BLaER1 treated with 17β-estradiol and CSF1 and Interleukin-3, amounts not matched to agents 10 nM and 100 nM (cell line): ENCODE measurements around the gene PARG.

Experiments
- H3K27ac ChIP-seq, 11 experiments: shearing (Covaris generic); formaldehyde crosslinking; 2 replicates each; pipeline ENCODE4 v1.8.1; 2022
- H3K27me3 ChIP-seq, 11 experiments: shearing (Covaris generic); formaldehyde crosslinking; 2 replicates each; pipeline ENCODE4 v1.8.1; 2022
- H3K36me3 ChIP-seq, 11 experiments: shearing (Covaris generic); formaldehyde crosslinking; 2 replicates each; pipeline ENCODE4 v1.8.1; 2022
- H3K4me1 ChIP-seq, 10 experiments: shearing (Covaris generic); formaldehyde crosslinking; 2 replicates each; pipeline ENCODE4 v1.8.1; 2022
- H3K4me2 ChIP-seq, 11 experiments: shearing (Covaris generic); formaldehyde crosslinking; 2 replicates each; pipeline ENCODE4 v1.8.1; 2022
- H3K4me3 ChIP-seq, 10 experiments: shearing (Covaris generic); formaldehyde crosslinking; 2 replicates each; pipeline ENCODE4 v1.8.1; 2022
- H3K9ac ChIP-seq, 11 experiments: shearing (Covaris generic); formaldehyde crosslinking; 2 replicates each; pipeline ENCODE4 v1.8.1; 2022
- H3K9me3 ChIP-seq, 11 experiments: shearing (Covaris generic); formaldehyde crosslinking; replicated peaks in 1 of 11; 2 replicates each; pipeline ENCODE4 v1.8.1; 2022
- H4K20me1 ChIP-seq, 11 experiments: shearing (Covaris generic); formaldehyde crosslinking; 2 replicates each; pipeline ENCODE4 v1.8.1; 2022
- Cebpa-rat ChIP-seq, 11 experiments: shearing (Covaris generic); IDR thresholded peaks; 2 replicates each; pipeline ENCODE4 v1.8.1; 2022

The PARG gene

GRCh38 chr10:49819234-49819958 lies 122.4 kb downstream of the PARG start:
- Histone ChIP-seq H3K9ac (no peak overlapping the region), H3K4me1 (no peaks in the 10 kb centered on the region), H3K4me2 (no peak overlapping the region), H3K9me3 (no peaks in the 10 kb centered on the region; a peak in 1 of 22 replicates), H3K36me3 (peaks cover 49 to 91% (median 72%) of the 10 kb centered on the region in 11 experiments), H3K27ac (no peak overlapping the region), H3K4me3 (no peak overlapping the region), H4K20me1 (no peaks in the 10 kb centered on the region), H3K27me3 (no peaks in the 10 kb centered on the region)
- no peak for TF ChIP-seq Cebpa-rat (IDR thresholded peaks at IDR 0.05)

GRCh38 chr10:49817845-49818244 lies 124.0 kb downstream of the PARG start:
- Histone ChIP-seq H3K9me3 (no peaks in the 10 kb centered on the region; a peak in 1 of 22 replicates), H3K4me3 (no peak overlapping the region), H3K27me3 (no peaks in the 10 kb centered on the region), H3K9ac (no peak overlapping the region), H4K20me1 (no peaks in the 10 kb centered on the region), H3K4me2 (no peak overlapping the region), H3K27ac (no peak overlapping the region), H3K4me1 (no peaks in the 10 kb centered on the region), H3K36me3 (peaks cover 49 to 87% (median 70%) of the 10 kb centered on the region in 11 experiments)
- TF ChIP-seq Cebpa-rat (IDR thresholded peaks at IDR 0.05): no peak

GRCh38 chr10:49803988-49804387 lies 137.8 kb downstream of the PARG start:
- no peak overlapping the region for H3K4me2 ChIP-seq
- H3K9ac ChIP-seq: no peak overlapping the region
- no peaks in the 10 kb centered on the region for H3K36me3 ChIP-seq
- H3K27ac ChIP-seq: no peak overlapping the region
- no peak for TF ChIP-seq Cebpa-rat (IDR thresholded peaks at IDR 0.05)
- H3K9me3 ChIP-seq: peaks cover 0 to 19% (median 15%) of the 10 kb centered on the region in 11 experiments; a peak in 21 of 22 replicates
- no peak overlapping the region for H3K4me3 ChIP-seq
- no peaks in the 10 kb centered on the region for H3K27me3 ChIP-seq
- no peaks in the 10 kb centered on the region for H4K20me1 ChIP-seq
- no peaks in the 10 kb centered on the region for H3K4me1 ChIP-seq

GRCh38 chr10:49798275-49798674 lies 143.6 kb downstream of the PARG start:
- Histone ChIP-seq H3K27ac (no peak overlapping the region), H3K27me3 (no peaks in the 10 kb centered on the region), H3K4me1 (no peaks in the 10 kb centered on the region), H3K9me3 (no peaks in the 10 kb centered on the region), H4K20me1 (no peaks in the 10 kb centered on the region), H3K4me3 (no peak overlapping the region), H3K9ac (no peak overlapping the region), H3K4me2 (no peak overlapping the region), H3K36me3 (no peaks in the 10 kb centered on the region)
- TF ChIP-seq Cebpa-rat (IDR thresholded peaks at IDR 0.05): no peak

- Histone ChIP-seq H3K27ac (no peak overlapping the region), H3K4me3 (no peak overlapping the region), H3K4me1 (no peaks in the 10 kb centered on the region), H3K9ac (no peak overlapping the region), H4K20me1 (no peaks in the 10 kb centered on the region), H3K4me2 (no peak overlapping the region), H3K36me3 (no peaks in the 10 kb centered on the region), H3K9me3 (no peaks in the 10 kb centered on the region), H3K27me3 (no peaks in the 10 kb centered on the region)
- no peak for TF ChIP-seq Cebpa-rat (IDR thresholded peaks at IDR 0.05)
Measured at GRCh38 chr10:49791100-49791499, 150.7 kb downstream of the PARG start.

GRCh38 chr10:49784681-49785080 lies 157.1 kb downstream of the PARG start:
- Histone ChIP-seq H3K4me2 (no peak overlapping the region), H3K36me3 (no peaks in the 10 kb centered on the region), H3K9ac (no peak overlapping the region), H4K20me1 (no peaks in the 10 kb centered on the region; a peak in 1 of 22 replicates), H3K9me3 (no peaks in the 10 kb centered on the region), H3K27me3 (no peaks in the 10 kb centered on the region), H3K27ac (no peak overlapping the region), H3K4me1 (no peaks in the 10 kb centered on the region), H3K4me3 (no peak overlapping the region)
- no peak for TF ChIP-seq Cebpa-rat (IDR thresholded peaks at IDR 0.05)

GRCh38 chr10:49783645-49784044 lies 158.2 kb downstream of the PARG start:
- H3K4me2 ChIP-seq: no peak overlapping the region
- no peak overlapping the region for H3K4me3 ChIP-seq
- no peaks in the 10 kb centered on the region for H3K36me3 ChIP-seq
- H4K20me1 ChIP-seq: no peaks in the 10 kb centered on the region; a peak in 1 of 22 replicates
- no peaks in the 10 kb centered on the region for H3K9me3 ChIP-seq
- TF ChIP-seq Cebpa-rat (IDR thresholded peaks at IDR 0.05): no peak
- H3K4me1 ChIP-seq: no peaks in the 10 kb centered on the region
- no peak overlapping the region for H3K27ac ChIP-seq
- no peaks in the 10 kb centered on the region for H3K27me3 ChIP-seq
- H3K9ac ChIP-seq: no peak overlapping the region

- no peak overlapping the region for H3K27ac ChIP-seq
- no peak overlapping the region for H3K4me2 ChIP-seq
- H3K4me3 ChIP-seq: no peak overlapping the region
- no peaks in the 10 kb centered on the region for H3K36me3 ChIP-seq
- H3K4me1 ChIP-seq: no peaks in the 10 kb centered on the region
- H3K9me3 ChIP-seq: peaks cover 0 to 6% (median 0%) of the 10 kb centered on the region in 11 experiments; a peak in 1 of 22 replicates
- TF ChIP-seq Cebpa-rat (IDR thresholded peaks at IDR 0.05): no peak
- no peak overlapping the region for H3K9ac ChIP-seq
- no peaks in the 10 kb centered on the region for H3K27me3 ChIP-seq
- no peaks in the 10 kb centered on the region; a peak in 1 of 22 replicates for H4K20me1 ChIP-seq
Measured at GRCh38 chr10:49781247-49781646, 160.6 kb downstream of the PARG start.

GRCh38 chr10:49778197-49778596 lies 163.6 kb downstream of the PARG start:
- H3K4me1 ChIP-seq: no peaks in the 10 kb centered on the region
- TF ChIP-seq Cebpa-rat (IDR thresholded peaks at IDR 0.05): no peak
- peaks cover 0 to 6% (median 0%) of the 10 kb centered on the region in 11 experiments; a peak in 1 of 22 replicates for H3K9me3 ChIP-seq
- no peak overlapping the region for H3K27ac ChIP-seq
- no peaks in the 10 kb centered on the region for H3K36me3 ChIP-seq
- H3K4me3 ChIP-seq: no peak overlapping the region
- H3K27me3 ChIP-seq: no peaks in the 10 kb centered on the region
- no peaks in the 10 kb centered on the region for H4K20me1 ChIP-seq
- no peak overlapping the region for H3K4me2 ChIP-seq
- no peak overlapping the region for H3K9ac ChIP-seq

- peaks cover 0 to 4% (median 0%) of the 10 kb centered on the region in 10 experiments; a peak in 1 of 20 replicates for H3K4me1 ChIP-seq
- no peak overlapping the region for H3K4me3 ChIP-seq
- no peak overlapping the region for H3K9ac ChIP-seq
- no peak overlapping the region for H3K27ac ChIP-seq
- no peak overlapping the region for H3K4me2 ChIP-seq
- H4K20me1 ChIP-seq: no peaks in the 10 kb centered on the region
- no peak for TF ChIP-seq Cebpa-rat (IDR thresholded peaks at IDR 0.05)
- H3K27me3 ChIP-seq: no peaks in the 10 kb centered on the region
- H3K36me3 ChIP-seq: no peaks in the 10 kb centered on the region
- peaks cover 0 to 6% (median 0%) of the 10 kb centered on the region in 11 experiments; a peak in 1 of 22 replicates for H3K9me3 ChIP-seq
Measured at GRCh38 chr10:49776851-49777250, 165.0 kb downstream of the PARG start.
